Measurements from ENCODE around the gene PPARGC1A.

DNA sequence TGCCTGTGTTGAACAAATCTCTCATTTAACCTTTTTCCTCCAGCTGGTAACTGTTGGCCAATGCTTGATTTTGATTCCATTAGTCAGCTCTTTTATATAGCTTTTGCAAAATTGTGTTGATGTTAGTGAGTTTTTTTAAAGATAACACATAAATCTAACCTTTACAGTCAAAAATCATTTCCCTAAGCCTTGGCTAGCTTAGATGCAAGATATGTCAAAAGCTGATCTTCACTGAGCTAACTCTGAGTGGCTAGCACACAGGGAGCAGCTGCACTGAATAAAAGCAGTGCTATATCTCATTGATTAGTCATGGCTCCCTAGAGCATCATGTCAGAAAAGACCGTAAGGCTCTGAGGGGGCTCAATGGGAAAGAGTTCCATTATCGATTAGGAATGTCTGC is 78.7 kb downstream of the PPARGC1A start:
- TF ChIP-seq, protein P1, sequence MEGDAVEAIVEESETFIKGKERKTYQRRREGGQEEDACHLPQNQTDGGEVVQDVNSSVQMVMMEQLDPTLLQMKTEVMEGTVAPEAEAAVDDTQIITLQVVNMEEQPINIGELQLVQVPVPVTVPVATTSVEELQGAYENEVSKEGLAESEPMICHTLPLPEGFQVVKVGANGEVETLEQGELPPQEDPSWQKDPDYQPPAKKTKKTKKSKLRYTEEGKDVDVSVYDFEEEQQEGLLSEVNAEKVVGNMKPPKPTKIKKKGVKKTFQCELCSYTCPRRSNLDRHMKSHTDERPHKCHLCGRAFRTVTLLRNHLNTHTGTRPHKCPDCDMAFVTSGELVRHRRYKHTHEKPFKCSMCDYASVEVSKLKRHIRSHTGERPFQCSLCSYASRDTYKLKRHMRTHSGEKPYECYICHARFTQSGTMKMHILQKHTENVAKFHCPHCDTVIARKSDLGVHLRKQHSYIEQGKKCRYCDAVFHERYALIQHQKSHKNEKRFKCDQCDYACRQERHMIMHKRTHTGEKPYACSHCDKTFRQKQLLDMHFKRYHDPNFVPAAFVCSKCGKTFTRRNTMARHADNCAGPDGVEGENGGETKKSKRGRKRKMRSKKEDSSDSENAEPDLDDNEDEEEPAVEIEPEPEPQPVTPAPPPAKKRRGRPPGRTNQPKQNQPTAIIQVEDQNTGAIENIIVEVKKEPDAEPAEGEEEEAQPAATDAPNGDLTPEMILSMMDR (conservative IDR thresholded peaks at IDR 0.05 in 1 of 2, IDR thresholded peaks at IDR 0.05 in 1 of 2; ENCODE audit: extremely low read depth in 1 of 2, insufficient read depth in 1 of 2, low read depth in 1 of 2, low read length in 2 of 2) = no peak
- TF ChIP-seq EZH2 (IDR thresholded peaks at IDR 0.05; ENCODE audit: borderline replicate concordance, low read length) = no peak

All from mammary epithelial cell (primary cell).